Endothelial cell of umbilical vein (primary cell): Measurements from ENCODE around the gene ATP9B. TPM values are rescaled to one million over a fixed set of nuclear protein-coding genes. Genes with fewer than 3 reads are reported as not detected.

Experiments used
- BruUV-seq: library from RNA; stranded (reverse); fragments of 400-500 nt; replicated peaks from 2 replicates; lab custom pipeline; 2021; lab: Mats Ljungman, UMichigan
- CTCF ChIA-PET: fragments of 300-600, 350-600 bp; sonication (Branson Sonifier 250); formaldehyde crosslinking; loops from one replicate; lab custom pipeline; 2021; ENCODE audit warnings: antibody characterized with exemption, inconsistent platforms; lab: Charles Lee
- POLR2A ChIA-PET: fragments of 300-600, 350-600 bp; sonication (Branson Sonifier 250); formaldehyde crosslinking; loops from one replicate; lab custom pipeline; 2021; ENCODE audit warnings: antibody characterized with exemption, inconsistent platforms; lab: Charles Lee
- DNase-seq: peaks from one replicate; pipeline ENCODE4 v3.0.0-alpha.2; 2011; ENCODE audit warnings: low read depth, low spot score
- FAIRE-seq: peaks from 2 replicates; lab custom pipeline; 2011; peaks lifted over from hg19 to GRCh38; lab: Jason Lieb, UNC
- H2AFZ ChIP-seq: 2 replicates; pipeline ENCODE4 v1.6.0; 2012; ENCODE audit warnings: low read depth, low read length, control low read depth, inconsistent platforms
- H3K27ac ChIP-seq: 2 replicates; pipeline ENCODE4 v1.5.1; 2011; ENCODE audit warnings: low read depth, mild to moderate bottlenecking, control low read depth, low read length, moderate library complexity; ENCODE audit not compliant: insufficient read depth
- H3K27me3 ChIP-seq, 2 experiments: 2 replicates each; pipeline versions ENCODE4 v1.6.0 to v1.6.1; 2011; ENCODE audit warnings: low read length in 2 of 2, mixed read lengths in 1 of 2; ENCODE audit not compliant: control insufficient read depth in 2 of 2, insufficient read depth in 2 of 2
- H3K36me3 ChIP-seq, 2 experiments: 2 replicates in 1 of 2; 3 replicates in 1 of 2; pipeline ENCODE4 v1.5.1; 2011; ENCODE audit warnings: low read length in 2 of 2, mild to moderate bottlenecking in 1 of 2, moderate library complexity in 1 of 2; ENCODE audit not compliant: control insufficient read depth in 2 of 2, insufficient read depth in 2 of 2; ENCODE audit errors: extremely low read depth in 1 of 2
- H3K4me1 ChIP-seq: 3 replicates; pipeline ENCODE4 v1.5.1; 2011; ENCODE audit warnings: mild to moderate bottlenecking, low read length; ENCODE audit not compliant: control insufficient read depth, insufficient read depth; ENCODE audit errors: extremely low read depth
- H3K4me2 ChIP-seq: 2 replicates; pipeline ENCODE4 v1.6.1; 2011; ENCODE audit warnings: low read length, control low read depth, mixed read lengths; ENCODE audit not compliant: insufficient read depth
- H3K4me3 ChIP-seq, 3 experiments: fragments of 200-600 bp in 1 of 3; sonication (generic), shearing (Covaris generic) in 1 of 3; replicated peaks in 1 of 3; 2 replicates each; pipeline ENCODE4 v1.5.1; 2011 to 2016; ENCODE audit warnings: control low read depth in 3 of 3, low read length in 3 of 3, mild to moderate bottlenecking in 2 of 3, inconsistent platforms in 1 of 3, low read depth in 1 of 3, moderate library complexity in 1 of 3; ENCODE audit not compliant: insufficient read depth in 1 of 3
- H3K79me2 ChIP-seq: 2 replicates; pipeline ENCODE4 v1.6.0; 2012; ENCODE audit warnings: low read length, inconsistent platforms; ENCODE audit not compliant: control insufficient read depth, insufficient read depth
- H3K9ac ChIP-seq: replicated peaks from 2 replicates; pipeline ENCODE3; 2011; ENCODE audit warnings: low read length, control low read depth; ENCODE audit not compliant: insufficient read depth; ENCODE audit errors: extremely low read depth
- H3K9me1 ChIP-seq: replicated peaks from 3 replicates; pipeline ENCODE4 v1.6.0; 2011; ENCODE audit warnings: mild to moderate bottlenecking, low read length; ENCODE audit not compliant: control insufficient read depth, insufficient read depth; ENCODE audit errors: extremely low read depth
- H3K9me3 ChIP-seq: replicated peaks from 2 replicates; pipeline ENCODE4 v1.5.1; 2012; ENCODE audit warnings: low read length, inconsistent platforms; ENCODE audit not compliant: control insufficient read depth, insufficient read depth
- H4K20me1 ChIP-seq: replicated peaks from 2 replicates; pipeline ENCODE3; 2011; ENCODE audit warnings: mild to moderate bottlenecking, low read length; ENCODE audit not compliant: control insufficient read depth, insufficient read depth; ENCODE audit errors: extremely low read depth
- CTCF ChIP-seq, 2 donors: IDR thresholded peaks; 1 replicate in 1 of 2; 2 replicates in 1 of 2; pipeline ENCODE4 v1.5.1; 2011; ENCODE audit warnings: low read length in 2 of 2, mild to moderate bottlenecking in 2 of 2, moderate library complexity in 2 of 2, control low read depth in 1 of 2, inconsistent platforms in 1 of 2, low read depth in 1 of 2; ENCODE audit not compliant: insufficient read depth in 1 of 2; ENCODE audit errors: extremely low read depth in 1 of 2
- EZH2 ChIP-seq: IDR thresholded peaks from 2 replicates; pipeline ENCODE4 v1.6.1; 2012; ENCODE audit warnings: borderline replicate concordance, low read depth, mild to moderate bottlenecking, moderate library complexity, low read length, inconsistent platforms; ENCODE audit not compliant: severe bottlenecking
- FOS ChIP-seq: IDR thresholded peaks from 2 replicates; pipeline ENCODE4 v1.6.1; 2011; ENCODE audit warnings: mild to moderate bottlenecking, low read length, moderate library complexity, borderline replicate concordance; ENCODE audit not compliant: insufficient read depth
- GATA2 ChIP-seq: IDR thresholded peaks from 2 replicates; pipeline ENCODE4 v1.7.0; 2011; ENCODE audit warnings: low read depth, mild to moderate bottlenecking, moderate library complexity, mixed read lengths, low read length; ENCODE audit not compliant: insufficient read length, insufficient read depth
- MAX ChIP-seq: IDR thresholded peaks from 2 replicates; pipeline ENCODE4 v1.6.1; 2011; ENCODE audit not compliant: insufficient read depth, insufficient read length
- POLR2A ChIP-seq: IDR thresholded peaks from 2 replicates; pipeline ENCODE4 v1.6.1; 2012; ENCODE audit warnings: low read depth, mild to moderate bottlenecking, control low read depth, low read length
- POLR2AphosphoS5 ChIP-seq: IDR thresholded peaks from 2 replicates; pipeline ENCODE4 v1.6.1; 2012; ENCODE audit warnings: low read depth, mild to moderate bottlenecking, control low read depth, low read length, moderate library complexity; ENCODE audit not compliant: insufficient read depth
- dilution Hi-C: fragments of 300-500 bp; cut with MboI; formaldehyde crosslinking; loops from one replicate; pipeline ENCODE4 v1.15.0; 2019; ENCODE audit warnings: low sequenced_read_pairs; ENCODE audit not compliant: extremely low pct_ligation_motif_present
- intact Hi-C: fragments of 100-400 bp; cut with micrococcal nuclease; formaldehyde crosslinking; loops from one replicate; pipeline ENCODE4 v1.10.0; 2022
- polyA plus RNA-seq, 4 experiments: library from polyadenylated mRNA; depleted of rRNA in 3 of 4; stranded (reverse) in 3 of 4; unstranded in 1 of 4; fragments of >200 nt; gene quantifications; 2 replicates each; pipeline versions ENCODE4 v1.2.1 to v1.2.3, GENCODE V29; 2011 to 2012; ENCODE audit warnings: missing spikeins in 1 of 4
- total RNA-seq: library from RNA; stranded (reverse); gene quantifications from 2 replicates; pipeline ENCODE4 v1.2.3, GENCODE V29; 2021

The ATP9B gene
- total and polyA plus RNA-seq, 2 donors (not counting 3 experiments of a cell fraction or from before 2014, with no cell fraction given), result 14.6 to 18.2 TPM

- no peaks in the 10 kb centered on the region for H3K27me3 ChIP-seq
- ChIA-PET POLR2A (no interaction called here), CTCF (no interaction called here)
- peaks cover 0 to 2% of the 10 kb centered on the region in 2 experiments for H3K36me3 ChIP-seq
- intact Hi-C loops, result no loop called here
- H3K9ac ChIP-seq, result no peak overlapping the region
- no peak overlapping the region for H2AFZ ChIP-seq
- no peaks in the 10 kb centered on the region for H3K79me2 ChIP-seq
- H3K4me3 ChIP-seq, result no peak overlapping the region
- no peaks in the 10 kb centered on the region for H3K4me1 ChIP-seq
- no peaks in the 10 kb centered on the region for H4K20me1 ChIP-seq
- no peaks in the 10 kb centered on the region for H3K9me3 ChIP-seq
- FAIRE-seq (no peak), DNase-seq (no peak)
- dilution Hi-C loops, result no loop called here
- BruUV-seq, result no TSS peak
- no peak overlapping the region for H3K4me2 ChIP-seq
- no peaks in the 10 kb centered on the region for H3K9me1 ChIP-seq
- H3K27ac ChIP-seq, result no peak overlapping the region
- TF ChIP-seq EZH2 (no peak), POLR2A (no peak), POLR2AphosphoS5 (no peak), GATA2 (no peak), MAX (no peak), CTCF (IDR thresholded peaks at IDR 0.05; ENCODE audit: extremely low read depth in 1 of 2, insufficient read depth in 1 of 2, low read depth in 1 of 2, low read length in 2 of 2) (no peak), FOS (no peak)
These were observed 87.1 kb downstream of the ATP9B start for GRCh38 chr18:79156327-79156726.
